Stimulated activated CD4-positive, alpha-beta T cell treated with anti-CD3 and anti-CD28 coated beads, TNF-alpha, amount 100 ng/mL, for 4 hours (primary cell): Measurements from ENCODE around the gene CUX1.
"Not testable (repeated sequence)": the region's sequence is repeated elsewhere in the genome, so short reads cannot be mapped to it uniquely, and the experiment has no call there.

Source experiments
- DNase-seq, 3 experiments: peaks; one replicate each; pipeline ENCODE4 v3.0.0-alpha.2; 2020; ENCODE audit warnings: low read depth in 3 of 3

Gene CUX1

DNA sequence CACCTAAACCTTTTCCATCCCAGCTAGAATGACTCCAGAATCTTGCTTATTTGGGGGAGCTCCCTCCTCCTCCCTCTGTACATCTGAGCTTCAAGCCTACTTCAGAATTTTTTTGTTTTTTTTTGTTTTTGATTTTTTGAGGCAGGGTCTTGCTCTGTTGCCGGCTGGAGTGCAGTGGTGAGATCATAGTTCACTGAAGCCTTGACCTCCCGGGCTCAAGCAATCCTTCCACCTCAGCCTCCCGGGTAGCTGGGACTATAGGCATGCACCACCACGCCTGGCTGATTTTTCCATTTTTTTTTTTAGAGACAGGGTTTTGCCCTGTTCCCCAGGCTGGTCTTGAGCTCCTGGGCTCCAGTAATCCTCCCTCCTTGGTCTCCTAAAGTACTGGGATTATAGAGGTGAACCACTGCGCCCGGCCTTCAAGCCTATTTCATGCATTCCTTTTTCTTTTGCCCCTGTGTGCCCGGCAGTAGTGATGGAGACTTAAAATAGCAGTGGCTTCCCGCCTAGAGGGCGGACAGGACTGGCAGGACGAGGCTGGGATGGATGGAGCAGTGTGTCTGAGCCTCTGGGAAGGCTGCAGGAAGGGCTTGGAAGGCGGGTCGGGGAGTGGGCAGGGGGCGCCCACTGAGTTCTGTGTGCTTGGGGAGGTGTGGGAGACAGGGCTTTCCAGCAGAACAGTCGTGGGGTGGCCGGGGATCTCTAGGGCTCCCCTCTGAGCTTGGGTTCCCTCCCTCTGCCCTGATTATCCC is 8.8 kb downstream of the CUX1 start:
- DNase-seq, result no peak

DNA sequence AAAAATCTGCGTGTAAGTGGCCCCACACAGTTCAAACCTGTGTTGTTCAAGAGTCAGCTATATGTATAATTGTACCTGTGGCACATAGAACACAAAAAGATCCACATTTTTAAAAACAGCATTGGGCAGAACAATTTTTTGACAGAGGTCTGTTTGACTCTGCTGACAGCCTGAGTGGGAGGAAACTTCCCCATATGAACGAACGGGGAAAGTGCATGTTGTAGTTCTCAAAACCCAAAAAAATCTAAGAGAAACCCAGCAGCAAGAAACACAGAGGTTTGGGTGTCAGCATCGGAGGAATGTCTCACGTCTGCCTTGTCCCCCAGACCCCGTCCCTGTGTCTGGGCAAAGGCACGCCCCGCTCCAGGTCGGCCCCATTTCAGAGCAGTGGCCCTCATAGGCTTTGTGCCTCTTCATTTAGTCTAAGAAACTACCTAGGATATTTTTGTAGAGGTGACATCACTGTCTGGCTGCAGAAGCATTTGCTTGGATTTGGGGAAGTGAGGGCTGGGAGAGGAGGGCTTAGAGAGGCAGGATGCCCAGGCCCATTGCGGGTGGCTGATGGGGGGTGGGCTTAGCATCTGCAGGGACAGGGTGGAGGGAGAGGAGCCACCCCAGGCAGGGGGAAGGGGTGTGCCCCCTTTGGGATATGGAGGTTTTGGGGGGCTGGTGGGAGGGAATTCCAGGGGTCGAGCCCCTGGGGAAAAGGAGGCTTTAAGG is 11.0 kb downstream of the CUX1 start:
- no peak for DNase-seq

DNA sequence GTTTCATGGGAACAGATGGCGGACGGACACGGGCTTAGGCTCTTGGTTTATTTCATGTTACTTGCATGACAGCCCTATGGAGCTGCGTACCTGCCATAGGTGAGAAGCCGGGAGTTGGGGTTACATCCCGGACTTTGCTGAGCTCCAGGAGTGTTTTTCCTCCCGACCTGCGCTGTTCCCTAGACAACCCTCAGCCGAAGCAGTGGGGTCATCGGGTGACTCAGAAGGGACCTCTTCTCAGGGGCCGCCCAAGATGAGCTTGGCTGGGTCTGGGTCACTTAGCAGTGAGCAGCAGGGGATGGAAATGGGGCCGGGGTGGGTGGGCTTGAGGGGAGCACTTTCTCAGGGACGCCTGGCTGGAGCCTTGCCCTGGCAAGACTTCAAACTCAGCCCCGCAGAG is 11.9 kb downstream of the CUX1 start:
- no peak for DNase-seq

DNA sequence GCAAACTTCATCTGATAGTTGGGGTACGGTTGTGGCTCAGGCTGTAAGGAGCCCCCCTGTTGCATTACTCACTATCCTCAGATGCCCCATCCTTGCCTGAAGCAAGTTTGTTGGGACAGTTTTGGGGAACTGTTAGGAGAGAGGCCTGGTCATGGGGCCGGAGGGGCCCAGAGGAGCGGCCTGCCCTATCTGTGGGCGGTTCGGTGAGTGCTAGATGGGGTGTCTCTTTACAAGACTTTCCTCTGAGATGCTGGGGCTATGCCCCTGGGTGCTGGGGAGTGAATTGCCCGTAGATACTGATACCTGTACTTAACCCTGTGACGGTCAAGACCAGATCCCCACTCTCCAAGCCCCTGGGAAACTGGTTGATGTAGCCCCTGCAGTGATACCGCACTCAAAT is 12.4 kb downstream of the CUX1 start:
- no peak for DNase-seq

DNA sequence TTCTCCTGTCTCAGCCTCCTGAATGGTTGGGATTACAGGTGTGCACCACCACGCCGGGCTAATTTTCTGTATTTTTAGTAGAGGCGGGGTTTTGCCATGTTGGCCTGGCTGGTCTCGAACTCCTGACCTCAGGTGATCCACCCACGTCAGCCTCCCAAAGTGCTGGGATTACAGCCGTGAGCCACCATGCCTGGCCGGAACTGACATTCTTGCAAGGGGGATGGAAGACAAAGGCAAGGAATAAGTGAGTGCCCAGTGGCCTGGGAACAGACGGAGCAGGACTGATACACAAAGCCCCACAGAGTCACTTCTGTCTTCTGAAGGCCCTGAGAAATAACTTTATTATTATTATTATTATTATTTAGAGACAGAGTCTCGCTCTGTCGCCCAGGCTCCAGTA is 14.0 kb downstream of the CUX1 start:
- DNase-seq, result not testable (repeated sequence)

DNA sequence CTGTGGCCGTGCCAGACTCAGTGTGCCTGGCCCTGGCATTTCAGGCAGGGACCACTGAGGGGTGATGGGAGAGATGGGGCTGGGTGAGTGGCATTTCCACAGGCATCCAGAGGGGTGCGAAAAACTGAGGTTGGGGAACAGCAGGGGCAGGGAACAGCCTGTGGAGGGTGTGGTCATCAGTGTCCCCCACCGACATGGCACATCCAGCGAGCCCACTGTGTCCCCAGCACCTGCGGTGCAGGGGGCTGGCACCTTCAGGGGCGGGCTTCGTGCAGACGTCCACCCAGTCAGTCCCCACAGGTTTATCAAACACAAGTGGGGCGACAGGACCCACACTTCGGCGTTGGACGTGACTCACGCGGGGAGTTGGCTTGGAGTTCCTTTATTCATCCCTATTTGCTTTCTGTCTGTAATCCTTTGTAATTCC is 14.8 kb downstream of the CUX1 start:
- DNase-seq, result no peak

DNA sequence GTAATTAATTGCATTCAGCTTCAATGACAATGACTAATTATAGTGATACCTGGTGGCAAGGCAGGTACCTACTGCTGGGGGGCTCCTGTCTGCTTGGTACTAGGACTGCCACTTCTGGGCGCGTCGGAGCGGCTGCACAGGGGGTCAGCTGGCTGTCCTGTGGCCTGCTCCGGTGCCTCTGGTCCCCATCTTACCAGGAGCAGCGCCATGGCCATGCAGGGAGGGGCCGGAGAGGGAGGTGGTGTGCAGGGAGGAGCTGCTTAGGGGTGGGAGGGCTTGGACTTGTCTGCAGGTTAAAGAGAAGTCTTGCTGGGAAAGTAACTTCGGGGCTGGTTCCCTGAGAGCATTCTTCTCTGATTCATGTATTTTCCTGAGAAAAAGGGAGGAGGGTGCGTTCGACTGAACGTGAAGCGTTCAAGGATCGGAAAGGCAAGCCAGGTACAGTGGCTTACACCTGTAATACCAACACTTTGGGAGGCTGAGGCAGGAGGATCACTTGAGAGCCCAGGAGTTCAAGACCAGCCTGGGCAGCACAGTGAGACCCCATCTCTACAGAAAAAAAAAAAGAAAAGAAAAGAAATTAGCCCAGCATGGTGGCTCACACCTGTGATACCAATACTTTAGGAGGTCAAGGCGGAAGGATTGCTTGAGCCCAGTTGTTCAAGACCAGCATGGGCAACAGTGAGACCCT is 15.4 kb downstream of the CUX1 start:
- DNase-seq, result no peak

DNA sequence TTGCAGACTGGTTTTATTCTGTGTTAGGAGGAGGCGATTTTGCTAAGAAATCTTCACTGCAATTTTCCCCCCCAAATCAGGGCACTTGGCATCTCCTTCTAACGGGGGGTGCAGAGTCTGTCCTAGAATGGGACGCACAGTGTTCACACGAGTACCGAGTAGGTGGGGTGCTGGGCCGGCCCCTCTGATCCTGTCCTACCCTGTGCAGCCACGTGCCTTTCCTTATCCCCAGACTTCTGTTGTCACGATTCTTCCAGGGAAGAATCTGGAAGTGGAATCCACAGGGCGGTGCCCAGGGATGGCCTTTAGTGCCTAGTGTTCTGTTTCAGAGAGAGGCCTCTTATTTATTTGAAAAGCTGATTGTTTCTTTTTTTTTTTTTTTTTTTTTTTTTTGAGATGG is 16.4 kb downstream of the CUX1 start:
- DNase-seq, result no peak

DNA sequence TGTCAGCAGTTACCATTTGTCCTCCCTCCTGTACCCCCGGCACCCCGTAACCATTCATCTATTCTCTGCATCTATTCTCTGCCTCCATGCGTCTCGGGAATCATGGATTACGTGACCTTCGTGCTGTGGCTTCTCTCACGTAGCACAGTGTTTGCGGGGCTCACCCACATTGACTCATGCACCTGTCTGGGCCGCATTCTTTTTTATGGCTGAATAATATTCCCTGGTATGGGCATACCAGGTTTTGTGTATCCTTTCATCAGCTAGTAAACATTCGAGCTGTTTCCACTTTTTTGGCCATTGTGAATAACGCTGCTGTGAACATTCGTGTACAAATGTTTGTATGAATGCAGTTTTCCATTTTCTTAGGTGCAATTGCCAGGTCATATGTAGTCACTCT is 17.7 kb downstream of the CUX1 start:
- DNase-seq, result no peak

DNA sequence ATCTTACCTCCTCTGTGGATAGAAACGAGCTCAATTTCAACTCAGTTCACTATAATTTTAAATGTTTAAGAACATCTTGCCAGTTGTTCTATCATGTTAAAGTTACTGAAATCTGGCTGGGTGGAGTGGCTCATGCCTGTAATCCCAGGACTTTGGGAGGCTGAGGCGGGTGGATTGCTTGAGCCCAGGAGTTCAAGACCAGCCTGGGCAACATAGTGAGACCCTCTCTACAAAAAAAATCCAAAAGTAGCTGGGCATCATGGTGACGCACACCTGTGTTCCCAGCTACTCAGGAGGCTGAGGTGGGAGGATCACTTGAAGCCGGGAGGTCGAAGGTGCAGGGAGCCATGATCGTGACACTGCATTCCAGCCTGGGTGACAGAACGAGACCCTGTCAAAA is 20.0 kb downstream of the CUX1 start:
- DNase-seq, result not testable (repeated sequence)

DNA sequence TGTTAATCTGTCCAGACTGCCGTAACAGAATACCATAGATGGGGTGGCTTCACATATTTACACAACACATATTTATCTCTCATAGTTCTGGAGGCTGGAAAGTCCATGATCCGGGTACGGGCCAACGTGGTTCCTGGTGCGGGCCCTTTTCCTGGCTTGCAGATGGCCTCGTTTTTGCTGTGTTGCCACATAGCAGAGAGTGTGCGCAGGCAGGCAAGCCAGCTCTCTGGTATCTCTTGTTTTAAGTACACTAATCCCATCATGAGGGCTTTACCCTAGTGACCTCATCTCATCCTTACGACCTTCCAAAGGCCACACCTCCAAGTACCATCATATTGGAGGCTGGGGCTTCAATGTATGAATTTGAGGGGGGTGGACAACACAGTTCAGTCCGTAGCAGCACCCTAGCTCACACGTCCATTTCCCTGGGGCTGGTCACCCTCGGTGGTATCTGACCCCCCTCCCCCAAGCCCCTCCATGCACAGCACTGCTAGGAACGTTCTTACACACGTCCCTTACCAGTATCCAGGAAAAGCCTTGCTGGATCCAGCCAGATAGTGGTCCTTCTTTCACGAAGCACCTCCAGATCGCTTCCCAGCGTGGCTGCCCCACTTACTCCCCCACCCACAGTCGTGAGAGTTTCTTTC is 21.5 kb downstream of the CUX1 start:
- no peak for DNase-seq

DNA sequence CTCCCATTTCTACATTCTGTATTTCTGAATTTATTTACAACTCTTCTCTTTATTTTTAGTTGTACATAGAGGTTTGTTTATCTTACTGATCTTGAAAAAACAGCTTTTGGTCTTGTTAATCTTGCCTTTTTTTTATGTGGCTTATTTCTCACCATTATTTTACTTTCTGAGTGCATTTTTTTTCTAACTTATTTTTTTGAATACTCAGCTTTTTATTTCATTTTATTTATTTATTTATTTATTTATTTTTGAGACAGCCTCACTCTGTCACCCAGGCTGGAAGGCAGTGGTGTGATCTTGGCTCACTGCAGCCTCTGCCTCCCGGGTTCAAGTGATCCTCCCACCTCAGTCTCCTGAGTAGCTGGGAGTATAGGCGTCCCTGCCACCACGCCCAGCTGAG is 23.9 kb downstream of the CUX1 start:
- DNase-seq, result no peak

DNA sequence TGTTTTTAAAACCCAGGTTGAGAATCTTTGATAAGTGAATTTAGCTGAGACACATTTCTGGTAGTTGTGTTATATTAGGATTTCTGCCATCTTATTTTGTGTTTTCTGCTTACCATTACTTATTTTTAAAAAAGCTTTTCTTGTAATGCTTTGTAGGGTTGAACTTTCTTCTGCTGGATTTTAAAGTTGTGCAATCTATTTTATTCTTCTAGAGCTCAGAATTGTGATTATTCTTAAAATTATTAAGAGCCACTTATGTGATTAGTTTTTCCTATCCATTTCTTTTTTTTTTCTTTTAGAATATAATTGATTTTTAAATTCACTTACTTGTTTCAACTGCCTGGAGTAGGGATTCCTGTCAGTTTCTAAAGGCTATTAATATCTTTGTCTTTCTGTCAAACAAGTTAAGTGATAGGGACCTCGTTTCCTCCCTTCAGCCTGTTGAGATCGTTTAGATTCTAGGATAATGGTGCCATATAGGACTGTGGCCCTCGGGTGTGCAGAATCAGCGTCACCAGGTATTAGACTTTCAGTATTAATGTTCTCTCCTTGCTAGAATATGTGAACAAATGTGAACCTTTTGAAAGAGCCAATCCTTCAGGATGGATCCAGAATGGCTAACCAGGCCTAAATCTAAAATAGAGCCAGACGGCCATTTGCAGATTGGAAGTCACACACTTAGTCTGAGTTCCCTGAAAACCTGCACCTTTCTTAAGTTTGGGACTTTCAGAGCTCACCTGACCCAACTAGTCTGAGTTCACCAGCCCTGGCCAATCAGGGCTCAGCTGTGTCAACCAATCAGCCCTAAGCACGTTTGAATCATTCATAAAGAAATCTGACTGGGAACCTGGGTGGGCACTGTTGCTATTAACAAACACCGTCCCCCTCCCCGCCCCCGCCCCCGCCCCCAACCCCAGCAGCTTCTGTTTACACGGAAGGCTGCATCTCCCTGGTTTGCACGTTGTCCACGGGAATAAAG is 26.2 kb downstream of the CUX1 start:
- no peak for DNase-seq

DNA sequence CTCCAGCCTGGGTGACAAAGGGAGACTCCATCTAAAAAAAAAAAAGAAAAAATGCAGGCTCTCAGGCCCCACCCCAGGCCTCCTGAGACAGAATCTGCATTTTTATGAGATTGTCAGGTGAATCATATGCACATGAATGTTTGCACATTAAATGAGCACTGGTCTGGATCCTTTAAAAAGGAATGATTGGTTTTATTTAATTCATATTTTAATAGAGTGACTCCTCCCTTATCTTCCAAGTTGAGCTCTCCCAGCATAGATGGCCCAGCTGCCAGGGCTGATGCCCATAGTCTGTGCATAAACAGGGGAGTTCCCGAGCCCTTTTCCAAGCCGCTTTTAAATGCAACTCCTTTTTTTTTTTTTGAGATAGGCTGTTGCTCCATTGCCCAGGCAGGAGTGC is 28.5 kb downstream of the CUX1 start:
- no peak for DNase-seq

DNA sequence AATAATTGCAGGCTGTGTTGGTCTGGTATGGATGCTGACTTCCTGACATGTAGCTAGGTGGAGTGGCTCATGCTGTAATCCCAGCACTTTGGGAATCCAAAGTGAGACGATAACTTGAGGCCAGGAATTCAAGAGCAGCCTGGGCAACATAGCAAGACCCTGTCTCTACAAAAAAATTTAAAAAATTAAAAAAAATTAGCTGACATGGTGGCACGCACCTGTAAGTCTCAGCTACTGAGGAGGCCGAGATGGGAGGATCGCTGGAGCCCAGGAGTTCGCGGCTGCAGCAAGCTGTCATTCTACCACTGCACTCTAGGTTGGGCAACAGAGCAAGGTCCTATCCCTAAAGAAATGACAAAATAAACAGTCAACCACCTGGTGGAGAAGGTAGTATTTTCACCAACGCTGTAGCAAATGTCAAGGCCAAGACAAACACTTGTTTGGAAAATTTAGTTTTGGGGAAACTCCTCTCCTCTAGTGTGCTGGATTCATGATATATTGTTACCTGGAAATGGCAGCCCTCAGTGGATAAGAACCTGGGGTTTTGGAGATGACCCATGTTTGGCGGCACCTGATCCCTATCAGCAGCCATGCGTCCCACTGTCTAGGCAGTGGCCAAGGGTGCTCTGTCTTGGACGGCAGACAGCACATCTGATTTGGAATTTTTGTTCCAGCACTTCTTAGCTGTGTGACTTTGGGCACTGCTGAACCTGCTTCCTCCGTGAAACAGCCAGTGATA is 29.5 kb downstream of the CUX1 start:
- no peak for DNase-seq

DNA sequence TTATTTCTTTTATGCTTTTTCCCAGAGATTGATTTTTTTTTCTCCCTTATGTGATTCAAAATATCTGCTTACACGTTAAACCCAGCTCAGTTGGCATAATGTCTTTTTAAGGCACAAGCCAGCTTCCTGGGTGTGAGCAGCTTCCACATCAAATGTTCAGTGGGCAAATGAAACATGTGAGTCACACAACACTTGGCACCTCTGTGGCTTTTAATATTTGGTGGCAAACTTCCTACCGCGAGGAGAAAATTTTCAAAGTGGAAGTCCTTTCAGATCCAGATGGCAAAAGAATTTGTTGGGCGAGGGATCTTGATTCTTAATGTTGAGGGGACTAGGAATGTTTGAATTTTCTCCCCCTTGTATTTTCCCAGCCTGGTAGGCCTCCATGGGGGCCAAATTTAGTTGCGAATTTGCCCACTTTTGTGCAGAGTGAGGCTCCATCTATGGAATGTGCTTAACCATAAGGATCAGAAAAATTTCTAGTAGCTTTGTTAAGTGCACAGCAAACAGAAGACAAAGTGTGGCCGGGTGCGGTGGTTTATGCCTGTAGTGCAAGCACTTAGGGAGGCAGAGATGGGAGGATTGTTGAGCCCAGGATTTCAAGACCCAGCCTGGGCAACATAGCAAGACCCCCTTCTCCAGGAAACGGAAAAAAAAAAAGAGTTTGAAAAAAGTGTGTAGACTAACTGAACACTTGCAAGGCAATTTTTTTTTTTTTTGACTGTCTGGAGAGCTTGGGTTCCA is 31.0 kb downstream of the CUX1 start:
- DNase-seq, result no peak

DNA sequence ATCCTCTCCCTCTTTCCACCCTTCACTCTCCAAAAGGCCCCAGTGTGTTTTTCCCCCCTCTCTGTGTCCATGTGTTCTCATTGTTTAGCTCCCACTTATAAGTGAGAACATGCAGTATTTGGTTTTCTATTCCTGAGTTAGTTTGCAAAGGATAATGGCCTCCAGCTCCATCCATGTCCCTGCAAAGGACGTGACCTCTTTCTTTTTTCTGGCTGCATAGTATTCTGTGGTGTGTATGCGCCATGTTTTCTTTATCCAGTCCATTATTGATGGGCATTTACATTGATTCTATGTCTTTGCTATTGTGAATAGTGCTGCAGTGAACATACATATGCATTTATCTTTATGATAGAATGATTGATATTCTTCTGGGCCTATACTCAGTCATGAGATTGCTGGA is 31.9 kb downstream of the CUX1 start:
- not testable (repeated sequence) for DNase-seq

DNA sequence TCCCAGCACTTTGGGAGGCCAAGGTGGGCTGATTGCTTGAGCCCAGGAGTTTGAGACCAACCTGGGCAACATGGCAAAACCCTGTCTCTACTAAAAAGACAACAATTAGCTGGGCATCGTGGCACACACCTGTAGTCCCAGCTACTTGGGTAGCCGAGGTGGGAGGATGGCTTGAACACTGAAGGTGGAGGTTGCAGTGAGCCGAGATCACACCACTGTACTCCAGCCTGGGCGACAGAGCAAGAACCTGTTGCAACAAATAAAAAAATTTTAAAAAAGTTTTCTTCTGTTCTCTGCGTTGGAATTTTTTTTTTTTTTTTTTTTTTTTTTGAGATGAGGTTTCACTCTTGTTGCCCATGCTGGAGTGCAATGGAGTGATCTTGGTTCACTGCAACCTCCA is 34.9 kb downstream of the CUX1 start:
- DNase-seq, result not testable (repeated sequence)

DNA sequence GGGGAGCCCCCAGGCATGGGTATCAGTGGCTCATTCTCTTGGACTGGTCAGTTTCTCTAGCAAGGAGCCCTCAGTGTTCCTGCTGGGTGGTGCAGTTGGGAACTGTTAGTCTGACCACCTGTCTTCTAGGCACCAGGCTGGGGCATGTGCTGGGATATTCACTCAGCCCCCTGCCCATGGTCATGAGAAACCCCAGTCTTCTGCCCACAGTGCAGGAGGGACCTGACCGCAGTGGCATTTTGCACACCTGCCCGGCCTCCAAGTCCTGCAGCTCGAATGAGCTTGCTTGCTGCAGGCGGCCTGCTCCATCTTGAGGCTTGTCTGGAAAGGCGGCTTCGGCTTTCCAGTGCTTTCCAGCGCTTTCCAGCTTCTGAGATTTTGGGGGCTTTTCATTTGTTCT is 36.3 kb downstream of the CUX1 start:
- no peak for DNase-seq
